ENCODE results near the gene LRRC59. TPM values are rescaled to one million over a fixed set of nuclear protein-coding genes. Genes with fewer than 3 reads are reported as not detected.

The LRRC59 gene
- total and polyA plus RNA-seq, 2 of the 8 experiments (the other 6 are each of a cell fraction or from before 2014, with no cell fraction given) = 48.3 to 117 TPM

GRCh38 chr17:50353600-50354195 lies 43.6 kb downstream of the LRRC59 start:
- Histone ChIP-seq H3K18ac (ENCODE audit: extremely low read depth, low read length) (no peak overlapping the region), H3K27me3 (replicated peaks in 1 of 4; ENCODE audit: control insufficient read depth in 3 of 4, extremely low read depth in 1 of 4, insufficient read depth in 3 of 4, low read length in 3 of 4) (no peaks in the 10 kb centered on the region), H3K79me2 (ENCODE audit: control insufficient read depth in 1 of 2, insufficient read depth in 2 of 2, low read length in 2 of 2) (peaks cover 0 to 5% of the 10 kb centered on the region in 2 experiments; a peak in 1 of 4 replicates), H2BK15ac (ENCODE audit: low read length) (no peak overlapping the region), H2AK5ac (ENCODE audit: low read depth, low read length) (no peak overlapping the region), H4K20me1 (replicated peaks in 1 of 2; ENCODE audit: control insufficient read depth in 1 of 2, insufficient read depth in 2 of 2, low read length in 2 of 2) (peaks cover 0 to 22% of the 10 kb centered on the region in 2 experiments), H3K9me3 (ENCODE audit: insufficient read depth in 2 of 2, low read depth in 1 of 2, low read length in 1 of 2) (no peaks in the 10 kb centered on the region), H4K91ac (replicated peaks; ENCODE audit: insufficient read length, low read length) (no peak overlapping the region), H3K56ac (replicated peaks; ENCODE audit: insufficient read length, low read depth, low read length) (no peak overlapping the region), H3K23me2 (ENCODE audit: low read depth, low read length) (no peaks in the 10 kb centered on the region), H3K4me2 (ENCODE audit: insufficient read depth in 1 of 2, low read depth in 2 of 2, low read length in 2 of 2) (no peak overlapping the region), H3K9ac (replicated peaks in 1 of 4; ENCODE audit: extremely low read depth in 1 of 4, low read depth in 3 of 4, low read length in 3 of 4) (no peak overlapping the region), H2BK5ac (ENCODE audit: low read depth, low read length) (no peak overlapping the region), H3K23ac (ENCODE audit: insufficient read length) (no peak overlapping the region), H3K4me1 (replicated peaks in 1 of 4; ENCODE audit: control insufficient read depth in 3 of 4, insufficient read depth in 4 of 4, low read length in 3 of 4) (no peaks in the 10 kb centered on the region), H2AFZ (ENCODE audit: low read length) (no peak overlapping the region), H3K4me3 (ENCODE audit: extremely low read depth in 1 of 4, insufficient read depth in 2 of 4, low read depth in 3 of 4, low read length in 4 of 4) (no peak overlapping the region), H2BK120ac (replicated peaks; ENCODE audit: low read depth, low read length) (no peak overlapping the region), H4K8ac (ENCODE audit: extremely low read depth, insufficient read depth, low read length) (no peak overlapping the region), H4K5ac (ENCODE audit: insufficient read length, low read depth, low read length) (no peak overlapping the region), H2BK12ac (ENCODE audit: low read depth, low read length) (no peak overlapping the region), H3K79me1 (ENCODE audit: low read depth, low read length) (peaks cover 10% of the 10 kb centered on the region), H3K27ac (ENCODE audit: low read depth, low read length) (no peak overlapping the region), H2BK20ac (ENCODE audit: low read length) (no peak overlapping the region), H3K14ac (ENCODE audit: insufficient read length) (no peak overlapping the region), H3K4ac (replicated peaks; ENCODE audit: insufficient read length, low read depth, low read length) (no peak overlapping the region), H3K36me3 (ENCODE audit: control insufficient read depth in 2 of 4, insufficient read depth in 4 of 4, low read length in 3 of 4) (peaks cover 12 to 42% (median 28%) of the 10 kb centered on the region in 4 experiments)
- no peak for DNase-seq (ENCODE audit: low read depth in 1 of 2, low spot score in 2 of 2)
- no peak for TF ChIP-seq TBP (IDR thresholded peaks at IDR 0.05; ENCODE audit: low read depth, low read length)
- POLR2A ChIA-PET (ENCODE audit: partially characterized antibody) = interaction anchor here (12.4 kb wide), 1 partner anchor 9 kb away, joined by 135 read pairs; no protein-coding TSS in a partner anchor
- CTCF ChIA-PET (ENCODE audit: partially characterized antibody) = interaction anchor here (1.0 to 1.8 kb wide), 5 partner anchors 9 to 88 kb away, joined by 3 to 7 read pairs (median 4); no protein-coding TSS in a partner anchor
- FAIRE-seq = no peak
- 95% methylated on average over 22 of the region's 27 CpGs; no CpG with 5 or more reads in 1 of the 2 experiments for WGBS, 2 experiments (ENCODE audit: extremely low coverage in 1 of 2, insufficient coverage in 1 of 2, insufficient read length in 1 of 2, insufficient replicate concordance in 2 of 2, low coverage in 1 of 2, low lambda C conversion rate in 2 of 2, missing lambda C conversion rate in 1 of 2)
